Neural progenitor cell (in vitro differentiated cells): ENCODE data around the gene ALPK1. TPM values are rescaled to one million over a fixed set of nuclear protein-coding genes. Genes with fewer than 3 reads are reported as not detected.

ENCODE experiments used
- DNase-seq: peaks from one replicate; pipeline ENCODE4 v3.0.0-alpha.2; 2016; ENCODE audit warnings: low spot score
- H2AFZ ChIP-seq: fragments of 200-600 bp; sonication (generic); replicated peaks from 2 replicates; pipeline ENCODE4 v1.6.1; 2016; ENCODE audit warnings: antibody characterized with exemption
- H3F3A ChIP-seq: fragments of 200-600 bp; sonication (generic); 2 replicates; pipeline ENCODE4 v1.6.1; 2016; ENCODE audit warnings: antibody characterized with exemption, low read depth
- H3K27ac ChIP-seq: fragments of 200-600 bp; sonication (generic); 2 replicates; pipeline ENCODE4 v1.5.1; 2016; ENCODE audit warnings: mild to moderate bottlenecking
- H3K27me3 ChIP-seq: fragments of 200-600 bp; sonication (generic); 2 replicates; pipeline ENCODE4 v1.6.1; 2016; ENCODE audit warnings: mild to moderate bottlenecking, moderate library complexity
- H3K36me3 ChIP-seq: fragments of 200-600 bp; sonication (generic); 2 replicates; pipeline ENCODE4 v1.5.1; 2016
- H3K4me1 ChIP-seq: fragments of 200-600 bp; sonication (generic); 2 replicates; pipeline ENCODE4 v1.6.1; 2016; ENCODE audit warnings: mixed run types
- H3K4me2 ChIP-seq: fragments of 200-600 bp; sonication (generic); 2 replicates; pipeline ENCODE4 v1.6.1; 2016
- H3K4me3 ChIP-seq: fragments of 200-600 bp; sonication (generic); 2 replicates; pipeline ENCODE4 v1.5.1; 2016
- H3K79me2 ChIP-seq: fragments of 200-600 bp; sonication (generic); 2 replicates; pipeline ENCODE4 v1.6.1; 2016; ENCODE audit warnings: low read depth
- H3K9ac ChIP-seq: fragments of 200-600 bp; sonication (generic); 2 replicates; pipeline ENCODE4 v1.6.1; 2016
- H3K9me3 ChIP-seq: fragments of 200-600 bp; sonication (generic); 2 replicates; pipeline ENCODE4 v1.5.1; 2016; ENCODE audit warnings: low read depth
- H4K20me1 ChIP-seq: fragments of 200-600 bp; sonication (generic); 2 replicates; pipeline ENCODE4 v1.6.1; 2016; ENCODE audit warnings: low read depth
- H3K27ac Mint-ChIP-seq: 3 replicates; pipeline ENCODE4 v1.8.0; 2021; ENCODE audit warnings: mixed read lengths
- H3K27me3 Mint-ChIP-seq: 2 replicates; pipeline ENCODE4 v1.8.0; 2022; ENCODE audit warnings: low read depth, mild to moderate bottlenecking, inconsistent platforms, moderate library complexity, mixed read lengths; ENCODE audit not compliant: insufficient read depth
- H3K36me3 Mint-ChIP-seq: 3 replicates; pipeline ENCODE4 v1.8.0; 2021; ENCODE audit warnings: mixed read lengths
- H3K4me1 Mint-ChIP-seq: 3 replicates; pipeline ENCODE4 v1.8.0; 2021; ENCODE audit warnings: mixed read lengths
- H3K4me3 Mint-ChIP-seq: 3 replicates; pipeline ENCODE4 v1.8.0; 2021; ENCODE audit warnings: mild to moderate bottlenecking, moderate library complexity, mixed read lengths
- H3K9me3 Mint-ChIP-seq: 3 replicates; pipeline ENCODE4 v1.8.0; 2020; ENCODE audit warnings: mixed read lengths
- CTCF ChIP-seq: fragments of 200-600 bp; sonication (generic); IDR thresholded peaks from 2 replicates; pipeline ENCODE4 v1.5.1; 2017; ENCODE audit warnings: antibody characterized with exemption, mild to moderate bottlenecking
- EZH2 ChIP-seq: fragments of 200-600 bp; sonication (generic); IDR thresholded peaks from 2 replicates; pipeline ENCODE4 v1.6.1; 2017; ENCODE audit warnings: antibody characterized with exemption, mild to moderate bottlenecking, moderate library complexity
- EZH2phosphoT487 ChIP-seq: fragments of 200-600 bp; sonication (generic); IDR thresholded peaks from 2 replicates; pipeline ENCODE4 v1.6.1; 2017; ENCODE audit warnings: antibody characterized with exemption
- total RNA-seq: library from RNA; depleted of rRNA; stranded (reverse); fragments of >200 nt; gene quantifications from 2 replicates; pipeline ENCODE4 v1.2.3, GENCODE V29; 2015; ENCODE audit warnings: low replicate concordance

ALPK1 gene
- total RNA-seq, 1 donor from 2014 or later, result 0.41 TPM

GRCh38 chr4:112421911-112422310 lies 124.7 kb downstream of the ALPK1 start:
- DNase-seq, result no peak
- peaks cover 29% of the 10 kb centered on the region for H3K4me1 ChIP-seq
- peaks cover 4% of the 10 kb centered on the region for H3K27me3 Mint-ChIP-seq
- no peaks in the 10 kb centered on the region for H3K9me3 ChIP-seq
- H3K4me3 Mint-ChIP-seq, result no peak overlapping the region
- H3K4me1 Mint-ChIP-seq, result peaks cover 6% of the 10 kb centered on the region
- no peak for TF ChIP-seq EZH2
- TF ChIP-seq CTCF, result no peak
- H3K9ac ChIP-seq, result no peak overlapping the region
- no peak overlapping the region for H2AFZ ChIP-seq
- H4K20me1 ChIP-seq, result no peaks in the 10 kb centered on the region
- H3K27ac ChIP-seq, result no peak overlapping the region
- H3F3A ChIP-seq, result peaks cover 12% of the 10 kb centered on the region
- peaks cover 21% of the 10 kb centered on the region for H3K27me3 ChIP-seq
- H3K36me3 ChIP-seq, result no peaks in the 10 kb centered on the region
- H3K79me2 ChIP-seq, result no peaks in the 10 kb centered on the region
- no peak overlapping the region for H3K4me2 ChIP-seq
- no peaks in the 10 kb centered on the region for H3K36me3 Mint-ChIP-seq
- no peaks in the 10 kb centered on the region for H3K9me3 Mint-ChIP-seq
- no peak overlapping the region for H3K4me3 ChIP-seq
- peak overlapping the region; percentile 14 for H3K27ac Mint-ChIP-seq

GRCh38 chr4:112422644-112423043 lies 125.5 kb downstream of the ALPK1 start:
- Histone ChIP-seq H3K9ac (no peak overlapping the region), H3K79me2 (no peaks in the 10 kb centered on the region), H3K27ac (no peak overlapping the region), H4K20me1 (no peaks in the 10 kb centered on the region), H3F3A (peaks cover 12% of the 10 kb centered on the region), H3K4me3 (no peak overlapping the region), H3K4me1 (peaks cover 31% of the 10 kb centered on the region), H3K36me3 (no peaks in the 10 kb centered on the region), H3K9me3 (no peaks in the 10 kb centered on the region), H2AFZ (no peak overlapping the region), H3K4me2 (no peak overlapping the region), H3K27me3 (peaks cover 21% of the 10 kb centered on the region)
- Mint-ChIP-seq H3K4me3 (no peak overlapping the region), H3K9me3 (no peaks in the 10 kb centered on the region), H3K36me3 (no peaks in the 10 kb centered on the region), H3K4me1 (peaks cover 6% of the 10 kb centered on the region), H3K27ac (no peak overlapping the region), H3K27me3 (peaks cover 4% of the 10 kb centered on the region)
- TF ChIP-seq CTCF (no peak), EZH2phosphoT487 (no peak), EZH2 (no peak)
- no peak for DNase-seq

GRCh38 chr4:112423591-112423990 lies 126.4 kb downstream of the ALPK1 start:
- H4K20me1 ChIP-seq, result no peaks in the 10 kb centered on the region
- no peak for DNase-seq
- no peaks in the 10 kb centered on the region for H3K9me3 ChIP-seq
- H3K27ac ChIP-seq, result no peak overlapping the region
- no peaks in the 10 kb centered on the region for H3K36me3 ChIP-seq
- H3K27ac Mint-ChIP-seq, result no peak overlapping the region
- peaks cover 7% of the 10 kb centered on the region for H3K27me3 Mint-ChIP-seq
- peaks cover 6% of the 10 kb centered on the region for H3K4me1 Mint-ChIP-seq
- peaks cover 12% of the 10 kb centered on the region for H3F3A ChIP-seq
- no peak overlapping the region for H3K9ac ChIP-seq
- H3K27me3 ChIP-seq, result peaks cover 15% of the 10 kb centered on the region
- no peak overlapping the region for H3K4me3 ChIP-seq
- TF ChIP-seq EZH2phosphoT487 (no peak), EZH2 (no peak), CTCF (no peak)
- no peaks in the 10 kb centered on the region for H3K36me3 Mint-ChIP-seq
- H3K4me1 ChIP-seq, result peaks cover 32% of the 10 kb centered on the region
- H3K79me2 ChIP-seq, result no peaks in the 10 kb centered on the region
- no peaks in the 10 kb centered on the region for H3K9me3 Mint-ChIP-seq
- H3K4me2 ChIP-seq, result peak overlapping the region; percentile 2
- H2AFZ ChIP-seq, result no peak overlapping the region
- H3K4me3 Mint-ChIP-seq, result no peak overlapping the region
